ENCODE measurements around the gene C1orf226. TPM values are rescaled to one million over a fixed set of nuclear protein-coding genes. Genes with fewer than 3 reads are reported as not detected.

The C1orf226 gene
- polyA plus RNA-seq, 1 experiment: 0.07 TPM

DNA sequence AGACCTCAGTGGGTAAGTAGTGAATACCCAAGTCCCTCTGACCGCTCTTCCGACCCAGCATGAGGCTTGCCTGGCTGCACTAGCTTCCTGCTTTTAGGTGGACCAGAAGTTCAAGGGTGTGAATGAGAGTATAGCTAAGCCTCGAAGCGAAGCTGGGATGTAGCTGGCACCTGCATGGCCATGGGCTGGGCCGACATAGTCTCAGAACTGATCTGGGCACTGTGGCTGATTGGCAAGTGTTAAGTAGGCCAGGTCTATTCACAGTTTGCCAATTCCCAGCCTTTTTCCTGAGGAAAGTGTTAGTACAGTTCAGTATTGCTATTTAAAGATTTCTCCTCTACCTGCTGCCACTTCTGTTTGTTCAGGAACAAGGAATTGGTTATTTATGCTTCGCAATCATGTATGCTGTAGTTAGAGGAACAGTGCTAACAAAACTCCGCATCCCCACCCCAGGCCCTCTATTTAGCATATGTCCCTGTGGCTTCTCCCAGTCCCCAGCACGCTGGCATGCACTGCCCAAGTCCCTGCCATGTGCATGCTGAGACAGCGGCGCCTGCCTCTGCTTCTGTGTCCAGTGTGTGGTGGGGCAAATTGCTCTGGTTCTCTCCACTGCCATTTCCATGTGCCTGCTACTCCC is 21.2 kb upstream of the C1orf226 start:
- ChIA-PET CTCF (no interaction called here), POLR2A (no interaction called here)
- no peak overlapping the region for H3K4me3 ChIP-seq (ENCODE audit: low read depth, low read length)
- H3K27ac ChIP-seq (ENCODE audit: low read depth, low read length): no peak overlapping the region
- TF ChIP-seq, protein P1, sequence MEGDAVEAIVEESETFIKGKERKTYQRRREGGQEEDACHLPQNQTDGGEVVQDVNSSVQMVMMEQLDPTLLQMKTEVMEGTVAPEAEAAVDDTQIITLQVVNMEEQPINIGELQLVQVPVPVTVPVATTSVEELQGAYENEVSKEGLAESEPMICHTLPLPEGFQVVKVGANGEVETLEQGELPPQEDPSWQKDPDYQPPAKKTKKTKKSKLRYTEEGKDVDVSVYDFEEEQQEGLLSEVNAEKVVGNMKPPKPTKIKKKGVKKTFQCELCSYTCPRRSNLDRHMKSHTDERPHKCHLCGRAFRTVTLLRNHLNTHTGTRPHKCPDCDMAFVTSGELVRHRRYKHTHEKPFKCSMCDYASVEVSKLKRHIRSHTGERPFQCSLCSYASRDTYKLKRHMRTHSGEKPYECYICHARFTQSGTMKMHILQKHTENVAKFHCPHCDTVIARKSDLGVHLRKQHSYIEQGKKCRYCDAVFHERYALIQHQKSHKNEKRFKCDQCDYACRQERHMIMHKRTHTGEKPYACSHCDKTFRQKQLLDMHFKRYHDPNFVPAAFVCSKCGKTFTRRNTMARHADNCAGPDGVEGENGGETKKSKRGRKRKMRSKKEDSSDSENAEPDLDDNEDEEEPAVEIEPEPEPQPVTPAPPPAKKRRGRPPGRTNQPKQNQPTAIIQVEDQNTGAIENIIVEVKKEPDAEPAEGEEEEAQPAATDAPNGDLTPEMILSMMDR (IDR thresholded peaks at IDR 0.05; ENCODE audit: low read depth, low read length): no peak
- H3K9me3 ChIP-seq (ENCODE audit: control insufficient read depth, insufficient read depth, low read length): no peaks in the 10 kb centered on the region
- no peak for DNase-seq (ENCODE audit: low read depth, low spot score)
- H3K27me3 ChIP-seq (ENCODE audit: control insufficient read depth, insufficient read depth, low read length): peaks cover 9% of the 10 kb centered on the region

DNA sequence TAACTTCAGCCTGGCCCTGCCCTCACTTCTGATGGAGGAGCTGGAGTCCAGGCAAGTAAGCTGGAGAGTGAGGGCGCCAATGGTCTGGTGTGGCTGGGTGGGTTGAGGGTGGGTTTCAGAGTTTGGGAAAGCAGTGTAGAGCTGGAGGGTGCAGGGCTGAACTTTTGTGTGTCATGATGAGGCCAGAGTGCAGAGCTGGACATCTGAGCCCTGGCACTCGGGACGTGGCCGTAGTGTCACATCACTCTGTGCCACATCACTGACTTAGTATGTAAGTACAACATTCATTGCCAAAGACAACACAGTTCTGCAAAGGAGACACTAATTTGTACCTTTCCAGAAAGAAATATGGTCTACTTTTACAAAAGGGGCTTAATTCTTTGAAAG is 20.7 kb upstream of the C1orf226 start:
- DNase-seq (ENCODE audit: low read depth, low spot score): no peak
- Histone ChIP-seq H3K9me3 (ENCODE audit: control insufficient read depth, insufficient read depth, low read length) (no peaks in the 10 kb centered on the region), H3K27me3 (ENCODE audit: control insufficient read depth, insufficient read depth, low read length) (peaks cover 11% of the 10 kb centered on the region), H3K4me3 (ENCODE audit: low read depth, low read length) (no peak overlapping the region), H3K27ac (ENCODE audit: low read depth, low read length) (no peak overlapping the region)
- POLR2A ChIA-PET: no interaction called here
- TF ChIP-seq, protein P1 (IDR thresholded peaks at IDR 0.05; ENCODE audit: low read depth, low read length): no peak
- CTCF ChIA-PET: no interaction called here

DNA sequence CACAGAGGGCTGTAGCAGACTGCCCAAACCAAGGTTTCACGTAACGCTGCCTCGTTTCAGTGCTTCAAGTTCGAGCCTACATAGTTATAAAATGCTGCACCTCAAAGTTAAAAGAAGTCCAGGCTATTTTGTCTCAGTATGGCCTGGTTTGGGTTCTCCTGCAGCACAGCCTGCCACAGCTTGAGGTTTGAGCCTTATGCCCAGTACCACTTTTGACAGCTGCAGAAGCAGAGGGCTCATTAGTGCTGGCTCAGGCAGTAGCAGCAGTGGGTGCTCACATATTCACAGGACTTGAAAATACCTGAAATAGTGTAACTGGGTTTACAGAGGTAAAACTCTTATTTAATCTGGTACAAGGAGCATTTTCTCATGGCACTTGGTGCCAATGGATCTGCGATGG is 20.2 kb upstream of the C1orf226 start:
- no peak overlapping the region for H3K27ac ChIP-seq (ENCODE audit: low read depth, low read length)
- peaks cover 11% of the 10 kb centered on the region for H3K27me3 ChIP-seq (ENCODE audit: control insufficient read depth, insufficient read depth, low read length)
- H3K4me3 ChIP-seq (ENCODE audit: low read depth, low read length): no peak overlapping the region
- H3K9me3 ChIP-seq (ENCODE audit: control insufficient read depth, insufficient read depth, low read length): no peaks in the 10 kb centered on the region
- POLR2A ChIA-PET: no interaction called here
- CTCF ChIA-PET: no interaction called here
- DNase-seq (ENCODE audit: low read depth, low spot score): no peak
- TF ChIP-seq, protein P1 (IDR thresholded peaks at IDR 0.05; ENCODE audit: low read depth, low read length): no peak

DNA sequence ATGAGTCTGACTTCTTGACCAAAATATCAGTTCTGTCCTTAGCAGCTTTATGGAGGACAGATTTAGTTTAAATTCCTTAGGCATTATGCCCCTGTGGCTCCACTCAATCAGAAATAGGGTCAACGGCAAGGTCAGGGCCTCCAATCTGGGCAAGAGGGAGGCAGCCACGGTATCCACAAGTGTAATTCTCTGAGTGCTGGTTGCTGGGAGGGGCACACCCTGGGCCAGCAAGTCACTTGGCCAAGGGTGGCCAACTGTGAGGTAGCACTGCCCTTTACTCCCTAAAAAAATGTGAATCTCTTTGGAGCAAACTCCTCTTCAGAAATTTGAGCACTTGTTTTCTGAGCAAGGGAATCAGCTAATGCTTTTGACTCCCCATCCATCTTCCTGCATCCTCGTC is 17.7 kb upstream of the C1orf226 start:
- no peak overlapping the region for H3K4me3 ChIP-seq (ENCODE audit: low read depth, low read length)
- TF ChIP-seq, protein P1 (IDR thresholded peaks at IDR 0.05; ENCODE audit: low read depth, low read length): no peak
- POLR2A ChIA-PET: no interaction called here
- CTCF ChIA-PET: no interaction called here
- H3K27ac ChIP-seq (ENCODE audit: low read depth, low read length): no peak overlapping the region
- H3K27me3 ChIP-seq (ENCODE audit: control insufficient read depth, insufficient read depth, low read length): peaks cover 11% of the 10 kb centered on the region
- peaks cover 5% of the 10 kb centered on the region; the same call in 1 of the 2 replicates for H3K9me3 ChIP-seq (ENCODE audit: control insufficient read depth, insufficient read depth, low read length)
- DNase-seq (ENCODE audit: low read depth, low spot score): no peak

DNA sequence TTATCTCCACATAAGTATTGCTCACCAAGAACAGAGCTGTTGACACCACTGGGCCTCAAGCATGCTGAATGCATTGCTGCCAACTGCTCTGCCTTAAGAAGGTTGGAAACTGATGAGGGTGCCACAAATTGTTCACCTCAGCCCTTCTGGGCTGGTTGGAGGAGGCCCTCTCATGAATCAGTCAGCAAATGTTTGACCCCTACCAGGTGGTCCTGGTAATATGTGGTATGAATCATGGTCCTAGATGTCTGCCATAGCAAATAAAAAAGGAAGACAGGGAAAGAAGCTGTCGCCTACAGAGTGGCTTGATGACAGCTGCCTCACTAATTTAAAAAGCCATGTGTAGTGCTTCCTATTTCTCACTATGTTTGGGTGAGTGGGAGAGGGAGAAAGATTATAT is 17.0 kb upstream of the C1orf226 start:
- CTCF ChIA-PET: no interaction called here
- Histone ChIP-seq H3K27ac (ENCODE audit: low read depth, low read length) (no peak overlapping the region), H3K9me3 (ENCODE audit: control insufficient read depth, insufficient read depth, low read length) (peaks cover 5% of the 10 kb centered on the region; the same call in 1 of the 2 replicates), H3K27me3 (ENCODE audit: control insufficient read depth, insufficient read depth, low read length) (peaks cover 11% of the 10 kb centered on the region), H3K4me3 (ENCODE audit: low read depth, low read length) (no peak overlapping the region)
- POLR2A ChIA-PET: no interaction called here
- DNase-seq (ENCODE audit: low read depth, low spot score): no peak
- TF ChIP-seq, protein P1 (IDR thresholded peaks at IDR 0.05; ENCODE audit: low read depth, low read length): no peak
